IMR-90 (cell line): ENCODE measurements around the gene RET. TPM values are rescaled to one million over a fixed set of nuclear protein-coding genes. Genes with fewer than 3 reads are reported as not detected.

Source experiments
- ATAC-seq: fragments of 200-7000 bp; cut with Tn5 transposase; 2 replicates; pipeline ENCODE4 v1.9.1; 2020; ENCODE audit warnings: low read depth, mild to moderate bottlenecking, moderate library complexity
- BruUV-seq: library from RNA; stranded (reverse); fragments of 400-500 nt; replicated peaks from 2 replicates; lab custom pipeline; 2021; lab: Mats Ljungman, UMichigan
- CTCF ChIA-PET: fragments of 300-600 bp; formaldehyde crosslinking; extraction: SDS; loops from one replicate; lab custom pipeline; 2021; ENCODE audit warnings: antibody characterized with exemption; lab: Yijun Ruan, JAX
- POLR2A ChIA-PET: fragments of 300-600 bp; sonication (Branson Sonifier 250); formaldehyde crosslinking; loops from one replicate; lab custom pipeline; 2022; ENCODE audit warnings: antibody characterized with exemption; ENCODE audit not compliant: unreplicated experiment; lab: Charles Lee
- DNase-seq: peaks from one replicate; pipeline ENCODE4 v3.0.0; 2013
- H2AFZ ChIP-seq: replicated peaks from 2 replicates; pipeline ENCODE3; 2013; ENCODE audit warnings: low read length, mild to moderate bottlenecking; ENCODE audit not compliant: poor library complexity
- H2AK5ac ChIP-seq: 2 replicates; pipeline ENCODE4 v1.6.1; 2013; ENCODE audit warnings: low read depth, low read length, inconsistent platforms
- H2AK9ac ChIP-seq: replicated peaks from 2 replicates; pipeline ENCODE3; 2013; ENCODE audit warnings: mild to moderate bottlenecking, low read depth, low read length, moderate library complexity; ENCODE audit not compliant: poor library complexity
- H2BK120ac ChIP-seq: 2 replicates; pipeline ENCODE4 v1.6.1; 2013; ENCODE audit warnings: low read depth, low read length, inconsistent platforms
- H2BK15ac ChIP-seq: 3 replicates; pipeline ENCODE4 v1.6.1; 2013; ENCODE audit warnings: low read depth, low read length, inconsistent platforms
- H2BK20ac ChIP-seq: 2 replicates; pipeline ENCODE4 v1.6.1; 2013; ENCODE audit warnings: low read depth, mild to moderate bottlenecking, inconsistent platforms, low read length, moderate library complexity
- H2BK5ac ChIP-seq: 2 replicates; pipeline ENCODE4 v1.6.1; 2013; ENCODE audit warnings: mild to moderate bottlenecking, low read depth, low read length, inconsistent platforms; ENCODE audit not compliant: poor library complexity, severe bottlenecking
- H3K14ac ChIP-seq: replicated peaks from 2 replicates; pipeline ENCODE4 v1.6.1; 2013; ENCODE audit warnings: low read depth, low read length, inconsistent platforms
- H3K18ac ChIP-seq: 2 replicates; pipeline ENCODE4 v1.6.1; 2013; ENCODE audit warnings: low read depth, low read length, control low read depth
- H3K23ac ChIP-seq: 2 replicates; pipeline ENCODE4 v1.6.1; 2013; ENCODE audit warnings: low read depth, low read length, inconsistent platforms
- H3K27ac ChIP-seq: 2 replicates; pipeline ENCODE4 v1.5.1; 2013; ENCODE audit warnings: mild to moderate bottlenecking, control low read depth, low read length; ENCODE audit not compliant: insufficient read depth
- H3K27me3 ChIP-seq: 2 replicates; pipeline ENCODE4 v1.6.1; 2013; ENCODE audit warnings: low read length; ENCODE audit not compliant: control insufficient read depth, insufficient read depth
- H3K36me3 ChIP-seq: 2 replicates; pipeline ENCODE4 v1.6.1; 2013; ENCODE audit warnings: low read length, mixed read lengths; ENCODE audit not compliant: control insufficient read depth, insufficient read depth
- H3K4ac ChIP-seq: 2 replicates; pipeline ENCODE4 v1.6.1; 2013; ENCODE audit warnings: low read depth, low read length, inconsistent platforms
- H3K4me1 ChIP-seq: 2 replicates; pipeline ENCODE4 v1.6.1; 2013; ENCODE audit warnings: low read length, mixed read lengths; ENCODE audit not compliant: control insufficient read depth, insufficient read depth
- H3K4me2 ChIP-seq: 2 replicates; pipeline ENCODE4 v1.6.1; 2013; ENCODE audit warnings: low read depth, mild to moderate bottlenecking, control low read depth, low read length, moderate library complexity
- H3K4me3 ChIP-seq: 2 replicates; pipeline ENCODE4 v1.5.1; 2013; ENCODE audit warnings: low read depth, mild to moderate bottlenecking, control low read depth, low read length, moderate library complexity; ENCODE audit not compliant: insufficient read depth
- H3K56ac ChIP-seq: 2 replicates; pipeline ENCODE4 v1.6.1; 2013; ENCODE audit warnings: low read length, inconsistent platforms; ENCODE audit not compliant: insufficient read depth; ENCODE audit errors: extremely low read depth
- H3K79me1 ChIP-seq, 2 experiments: 2 replicates each; pipeline ENCODE4 v1.6.1; 2013; ENCODE audit warnings: low read length in 2 of 2, inconsistent platforms in 1 of 2, low read depth in 1 of 2
- H3K9ac ChIP-seq: 2 replicates; pipeline ENCODE4 v1.6.1; 2013; ENCODE audit warnings: low read depth, low read length, control low read depth
- H3K9me1 ChIP-seq: 2 replicates; pipeline ENCODE4 v1.6.1; 2013; ENCODE audit warnings: low read length, inconsistent platforms; ENCODE audit not compliant: insufficient read depth
- H3K9me3 ChIP-seq: 2 replicates; pipeline ENCODE4 v1.6.1; 2013; ENCODE audit warnings: low read length; ENCODE audit not compliant: control insufficient read depth, insufficient read depth
- H4K20me1 ChIP-seq: 2 replicates; pipeline ENCODE4 v1.6.1; 2013; ENCODE audit warnings: low read length, inconsistent platforms; ENCODE audit not compliant: insufficient read depth
- H4K5ac ChIP-seq: 2 replicates; pipeline ENCODE4 v1.6.1; 2013; ENCODE audit warnings: mild to moderate bottlenecking, low read depth, low read length, control low read depth
- H4K8ac ChIP-seq, 2 experiments: 2 replicates each; pipeline ENCODE4 v1.6.1; 2013; ENCODE audit warnings: low read depth in 2 of 2, low read length in 2 of 2, control low read depth in 1 of 2, inconsistent platforms in 1 of 2
- H4K91ac ChIP-seq: 2 replicates; pipeline ENCODE4 v1.6.1; 2013; ENCODE audit warnings: low read depth, low read length, inconsistent platforms; ENCODE audit not compliant: insufficient read depth
- CTCF ChIP-seq: conservative IDR thresholded peaks from 2 replicates; pipeline ENCODE4 v1.5.1; 2012; ENCODE audit warnings: mild to moderate bottlenecking, low read depth, low read length, improper control_type of control experiment
- FOS ChIP-seq: fragments of 150-350 bp; IDR thresholded peaks from 2 replicates; pipeline ENCODE4 v1.6.1; 2016; ENCODE audit warnings: low read depth, low read length
- MAZ ChIP-seq: IDR thresholded peaks from 2 replicates; pipeline ENCODE4 v1.6.1; 2012; ENCODE audit warnings: low read depth, mild to moderate bottlenecking, low read length, improper control_type of control experiment, moderate library complexity, borderline replicate concordance
- NFE2L2 ChIP-seq: fragments of 150-350 bp; IDR thresholded peaks from 2 replicates; pipeline ENCODE4 v1.6.1; 2016; ENCODE audit warnings: low read depth, mild to moderate bottlenecking, low read length
- RAD21 ChIP-seq: IDR thresholded peaks from 2 replicates; pipeline ENCODE4 v1.6.1; 2012; ENCODE audit warnings: low read length, improper control_type of control experiment
- RCOR1 ChIP-seq: IDR thresholded peaks from 2 replicates; pipeline ENCODE4 v1.6.1; 2012; ENCODE audit warnings: mild to moderate bottlenecking, low read length, improper control_type of control experiment; ENCODE audit not compliant: insufficient replicate concordance
- RFX5 ChIP-seq: IDR thresholded peaks from 2 replicates; pipeline ENCODE4 v1.8.0; 2012; ENCODE audit warnings: low read depth, mild to moderate bottlenecking, low read length, moderate library complexity
- WGBS, 2 experiments: methylation state at CpG; one replicate each; pipeline versions ENCODE4 v1.1.5 to v1.1.7; 2013; ENCODE audit warnings: missing lambda C conversion rate in 2 of 2; ENCODE audit not compliant: insufficient read length in 1 of 2; ENCODE audit errors: extremely low coverage in 2 of 2; 5-methylcytosine and 5-hydroxymethylcytosine counted together
- dilution Hi-C: fragments of 300-500 bp; cut with HindIII; formaldehyde crosslinking; loops from one replicate; pipeline ENCODE4 v1.14.3; 2018; ENCODE audit warnings: low sequenced_read_pairs; ENCODE audit not compliant: unreplicated experiment
- in situ Hi-C: fragments of 300-500 bp; cut with MboI; formaldehyde crosslinking; loops from 3 replicates; pipeline ENCODE4 v1.14.3; 2019; ENCODE audit warnings: low sequenced_read_pairs, inconsistent platforms, mixed read lengths
- intact Hi-C: fragments of 100-400 bp; cut with micrococcal nuclease; formaldehyde crosslinking; loops from 2 replicates; pipeline ENCODE4 v1.10.0; 2022
- polyA plus RNA-seq, 3 experiments: library from polyadenylated mRNA; depleted of rRNA; stranded (reverse); fragments of >200 nt; gene quantifications; 2 replicates each; pipeline ENCODE4 v1.2.3, GENCODE V29; 2012; ENCODE audit warnings: low replicate concordance in 1 of 3
- total RNA-seq: library from RNA; depleted of rRNA; stranded (reverse); fragments of >200 nt; gene quantifications from 2 replicates; pipeline ENCODE4 v1.2.3, GENCODE V29; 2012

RET gene
- total and polyA plus RNA-seq, 2 of the 4 experiments (the other 2 are of a cell fraction) = 0.10 to 0.18 TPM

- Histone ChIP-seq H3K18ac (no peak overlapping the region), H3K14ac (no peak overlapping the region), H2BK120ac (no peak overlapping the region), H3K4me2 (no peak overlapping the region), H4K20me1 (no peaks in the 10 kb centered on the region), H2BK5ac (no peak overlapping the region), H3K4ac (no peak overlapping the region), H3K9me3 (no peaks in the 10 kb centered on the region), H4K8ac (no peak overlapping the region), H3K27me3 (peaks cover 22% of the 10 kb centered on the region), H2AFZ (no peak overlapping the region), H3K27ac (no peak overlapping the region), H2BK20ac (no peak overlapping the region), H4K91ac (no peak overlapping the region), H3K23ac (no peak overlapping the region), H4K5ac (no peak overlapping the region), H3K36me3 (no peaks in the 10 kb centered on the region), H2BK15ac (no peak overlapping the region), H3K9ac (no peak overlapping the region), H3K79me1 (no peaks in the 10 kb centered on the region), H3K9me1 (no peaks in the 10 kb centered on the region), H2AK5ac (no peak overlapping the region), H3K56ac (no peak overlapping the region), H2AK9ac (no peak overlapping the region), H3K4me3 (no peak overlapping the region), H3K4me1 (no peaks in the 10 kb centered on the region)
- TF ChIP-seq RFX5 = no peak
- no peak for TF ChIP-seq MAZ
- TF ChIP-seq RCOR1 = no peak
- TF ChIP-seq CTCF = no peak
- no peak for TF ChIP-seq RAD21
- no peak for TF ChIP-seq NFE2L2
- TF ChIP-seq FOS = no peak
- DNase-seq (no peak), ATAC-seq (no peak)
- no CpG with 5 or more reads among the region's 1 CpG for WGBS, 2 experiments
- POLR2A ChIA-PET = no interaction called here
- dilution Hi-C loops (no loop called here), intact Hi-C loops (no loop called here), in situ Hi-C loops (loop anchor here (25.0 kb wide), 1 partner anchor 178 kb away; no protein-coding TSS in a partner anchor)
- no TSS peak for BruUV-seq
- CTCF ChIA-PET = no interaction called here
Observed at GRCh38 chr10:43065234-43065633, 11.6 kb upstream of the RET start.
